ENCODE data around the gene SRF.

The SRF gene

GRCh38 chr6:43226192-43226851, 55.3 kb downstream of the SRF start:
- TF ChIP-seq CTCF (IDR thresholded peaks at IDR 0.05; ENCODE audit: insufficient read depth, low read length, poor library complexity, severe bottlenecking): no peak
- peaks cover 21% of the 10 kb centered on the region for H3K36me3 ChIP-seq (ENCODE audit: control insufficient read depth, insufficient read depth, low read length)
- H3K4me3 ChIP-seq (replicated peaks; ENCODE audit: low read depth, low read length): no peak overlapping the region
- H3K27me3 ChIP-seq (replicated peaks; ENCODE audit: control insufficient read depth, insufficient read depth, low read length): no peaks in the 10 kb centered on the region
- DNase-seq (ENCODE audit: extremely low read depth, insufficient read length): no peak

- TF ChIP-seq CTCF (IDR thresholded peaks at IDR 0.05; ENCODE audit: insufficient read depth, low read length, poor library complexity, severe bottlenecking): peak; percentile 36
- DNase-seq (ENCODE audit: extremely low read depth, insufficient read length): peak; percentile 86
- H3K36me3 ChIP-seq (ENCODE audit: control insufficient read depth, insufficient read depth, low read length): peaks cover 5% of the 10 kb centered on the region
- H3K4me3 ChIP-seq (replicated peaks; ENCODE audit: low read depth, low read length): peak within 1 kb of the TSS; percentile 70
- H3K27me3 ChIP-seq (replicated peaks; ENCODE audit: control insufficient read depth, insufficient read depth, low read length): no peaks in the 10 kb centered on the region
Observed at GRCh38 chr6:43228951-43229802, 58.1 kb downstream of the SRF start, which contains the start of gene DNPH1. Gene DNPH1 (minus strand): TSS chr6:43229481. CDS start chr6:43229456, 25 bp downstream.

GRCh38 chr6:43229803-43230620, 58.9 kb downstream of the SRF start:
- Histone ChIP-seq H3K36me3 (ENCODE audit: control insufficient read depth, insufficient read depth, low read length) (peaks cover 5% of the 10 kb centered on the region), H3K27me3 (replicated peaks; ENCODE audit: control insufficient read depth, insufficient read depth, low read length) (no peaks in the 10 kb centered on the region), H3K4me3 (replicated peaks; ENCODE audit: low read depth, low read length) (no peak overlapping the region)
- no peak for TF ChIP-seq CTCF (IDR thresholded peaks at IDR 0.05; ENCODE audit: insufficient read depth, low read length, poor library complexity, severe bottlenecking)
- no peak for DNase-seq (ENCODE audit: extremely low read depth, insufficient read length)

- no peak for TF ChIP-seq CTCF (IDR thresholded peaks at IDR 0.05; ENCODE audit: insufficient read depth, low read length, poor library complexity, severe bottlenecking)
- Histone ChIP-seq H3K36me3 (ENCODE audit: control insufficient read depth, insufficient read depth, low read length) (peaks cover 1% of the 10 kb centered on the region; the same call in 1 of the 2 replicates), H3K27me3 (replicated peaks; ENCODE audit: control insufficient read depth, insufficient read depth, low read length) (no peaks in the 10 kb centered on the region), H3K4me3 (replicated peaks; ENCODE audit: low read depth, low read length) (no peak overlapping the region)
- no peak for DNase-seq (ENCODE audit: extremely low read depth, insufficient read length)
Observed at GRCh38 chr6:43231053-43231452, 60.0 kb downstream of the SRF start.
